Caco-2 (cell line): ENCODE results near the gene TTC32. TPM values are rescaled to one million over a fixed set of nuclear protein-coding genes. Genes with fewer than 3 reads are reported as not detected.

Source experiments
- BruUV-seq: library from RNA; stranded (reverse); fragments of 400-500 nt; replicated peaks from 2 replicates; lab custom pipeline; 2021; lab: Mats Ljungman, UMichigan
- CTCF ChIA-PET: fragments of 300-600 bp; sonication (Branson Sonifier 250); formaldehyde crosslinking; loops from one replicate; lab custom pipeline; 2022; ENCODE audit warnings: antibody characterized with exemption; lab: Charles Lee
- POLR2A ChIA-PET: fragments of 300-600 bp; sonication (Branson Sonifier 250); formaldehyde crosslinking; loops from one replicate; lab custom pipeline; 2022; ENCODE audit warnings: antibody characterized with exemption; lab: Charles Lee
- DNase-seq, 2 experiments: peaks; one replicate each; pipeline versions ENCODE4 v3.0.0 to v3.0.0-alpha.2; 2020 to 2022
- H3K27me3 ChIP-seq: replicated peaks from 2 replicates; pipeline ENCODE4 v1.6.0; 2011; ENCODE audit warnings: low read length; ENCODE audit not compliant: control insufficient read depth, insufficient read depth
- H3K36me3 ChIP-seq: 2 replicates; pipeline ENCODE4 v1.5.1; 2011; ENCODE audit warnings: low read length; ENCODE audit not compliant: control insufficient read depth, insufficient read depth
- H3K4me1 ChIP-seq: fragments of 250-450 bp; sonication (Bioruptor Pico); 2 replicates; pipeline ENCODE4 v1.5.1; 2020; ENCODE audit warnings: mild to moderate bottlenecking
- H3K4me3 ChIP-seq: 2 replicates; pipeline ENCODE4 v1.5.1; 2011; ENCODE audit warnings: low read depth, mild to moderate bottlenecking, control low read depth, low read length
- H3K9me3 ChIP-seq: fragments of 250-450 bp; sonication (Bioruptor Pico); 2 replicates; pipeline ENCODE4 v1.5.1; 2020; ENCODE audit warnings: mild to moderate bottlenecking, moderate library complexity
- H3K27ac Mint-ChIP-seq: one replicate; pipeline ENCODE4 v1.8.0; 2022; ENCODE audit warnings: mixed read lengths; ENCODE audit not compliant: unreplicated experiment
- H3K27me3 Mint-ChIP-seq: one replicate; pipeline ENCODE4 v1.8.0; 2022; ENCODE audit warnings: mixed read lengths; ENCODE audit not compliant: insufficient read depth, unreplicated experiment
- H3K36me3 Mint-ChIP-seq: one replicate; pipeline ENCODE4 v1.8.0; 2022; ENCODE audit warnings: mild to moderate bottlenecking, mixed read lengths; ENCODE audit not compliant: insufficient read depth, unreplicated experiment
- H3K4me1 Mint-ChIP-seq: one replicate; pipeline ENCODE4 v1.8.0; 2022; ENCODE audit warnings: low read depth, mixed read lengths; ENCODE audit not compliant: unreplicated experiment
- H3K4me3 Mint-ChIP-seq: one replicate; pipeline ENCODE4 v1.8.0; 2022; ENCODE audit warnings: mild to moderate bottlenecking, moderate library complexity, mixed read lengths; ENCODE audit not compliant: unreplicated experiment
- H3K9me3 Mint-ChIP-seq: one replicate; pipeline ENCODE4 v1.8.0; 2022; ENCODE audit warnings: mixed read lengths; ENCODE audit not compliant: unreplicated experiment
- intact Hi-C: fragments of 100-400 bp; cut with micrococcal nuclease; formaldehyde crosslinking; loops from one replicate; pipeline ENCODE4 v1.10.0; 2022; ENCODE audit not compliant: unreplicated experiment
- total RNA-seq: library from RNA; stranded (reverse); gene quantifications from 2 replicates; pipeline ENCODE4 v1.2.3, GENCODE V29; 2022
- TF ChIP-seq, protein P1 (sequence below), 2 experiments: fragments of 200-600 bp in 1 of 2; IDR thresholded peaks; 1 replicate in 1 of 2; 2 replicates in 1 of 2; pipeline versions ENCODE4 v1.5.1 to v1.8.0; 2011 to 2022; ENCODE audit warnings: antibody characterized with exemption in 1 of 2, control low read depth in 1 of 2, inconsistent platforms in 1 of 2, low read depth in 1 of 2, low read length in 1 of 2, mild to moderate bottlenecking in 1 of 2, moderate library complexity in 1 of 2; ENCODE audit not compliant: insufficient read depth in 1 of 2, severe bottlenecking in 1 of 2, unreplicated experiment in 1 of 2

The TTC32 gene
- total RNA-seq, 1 experiment from 2014 or later, result 16.8 TPM

DNA sequence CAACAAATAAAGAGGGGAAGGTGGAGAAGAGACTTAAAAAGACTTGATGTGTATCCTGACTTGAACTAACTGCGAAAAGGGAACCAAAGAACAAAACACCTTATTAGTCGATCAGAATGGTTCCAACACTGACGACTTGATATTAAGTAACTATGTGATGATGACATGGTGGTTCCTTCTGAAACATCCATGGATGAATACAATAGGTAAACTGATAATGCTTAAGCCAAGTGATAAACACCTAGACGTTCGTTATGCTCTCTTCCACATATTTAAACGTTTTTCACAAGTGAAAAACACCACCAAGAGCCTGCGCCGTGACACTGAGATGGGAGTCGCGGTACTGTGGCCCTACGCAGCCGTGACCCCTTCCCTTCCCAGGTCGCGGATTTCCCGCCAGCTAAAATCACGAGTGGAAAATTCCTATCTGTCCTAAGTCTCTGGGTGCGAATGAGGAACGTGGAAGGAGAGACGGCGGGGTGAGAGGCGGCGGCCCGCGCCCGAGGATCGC, 797 bp downstream of the TTC32 start:
- intact Hi-C loops, result loop anchor here (2.0 kb wide), 1 partner anchor 32 kb away; no protein-coding TSS in a partner anchor
- H3K4me3 ChIP-seq, result peak overlapping the region; percentile 61
- no peaks in the 10 kb centered on the region for H3K4me1 ChIP-seq
- Mint-ChIP-seq H3K4me1 (peaks cover 12% of the 10 kb centered on the region), H3K9me3 (no peaks in the 10 kb centered on the region), H3K27me3 (no peaks in the 10 kb centered on the region), H3K4me3 (peak overlapping the region; percentile 81), H3K36me3 (peaks cover 21% of the 10 kb centered on the region), H3K27ac (peak overlapping the region; percentile 96)
- H3K36me3 ChIP-seq, result no peaks in the 10 kb centered on the region
- no peaks in the 10 kb centered on the region for H3K27me3 ChIP-seq
- TF ChIP-seq, protein P1, sequence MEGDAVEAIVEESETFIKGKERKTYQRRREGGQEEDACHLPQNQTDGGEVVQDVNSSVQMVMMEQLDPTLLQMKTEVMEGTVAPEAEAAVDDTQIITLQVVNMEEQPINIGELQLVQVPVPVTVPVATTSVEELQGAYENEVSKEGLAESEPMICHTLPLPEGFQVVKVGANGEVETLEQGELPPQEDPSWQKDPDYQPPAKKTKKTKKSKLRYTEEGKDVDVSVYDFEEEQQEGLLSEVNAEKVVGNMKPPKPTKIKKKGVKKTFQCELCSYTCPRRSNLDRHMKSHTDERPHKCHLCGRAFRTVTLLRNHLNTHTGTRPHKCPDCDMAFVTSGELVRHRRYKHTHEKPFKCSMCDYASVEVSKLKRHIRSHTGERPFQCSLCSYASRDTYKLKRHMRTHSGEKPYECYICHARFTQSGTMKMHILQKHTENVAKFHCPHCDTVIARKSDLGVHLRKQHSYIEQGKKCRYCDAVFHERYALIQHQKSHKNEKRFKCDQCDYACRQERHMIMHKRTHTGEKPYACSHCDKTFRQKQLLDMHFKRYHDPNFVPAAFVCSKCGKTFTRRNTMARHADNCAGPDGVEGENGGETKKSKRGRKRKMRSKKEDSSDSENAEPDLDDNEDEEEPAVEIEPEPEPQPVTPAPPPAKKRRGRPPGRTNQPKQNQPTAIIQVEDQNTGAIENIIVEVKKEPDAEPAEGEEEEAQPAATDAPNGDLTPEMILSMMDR (IDR thresholded peaks at IDR 0.05; ENCODE audit: insufficient read depth in 1 of 2, low read depth in 1 of 2, low read length in 1 of 2, severe bottlenecking in 1 of 2, unreplicated experiment in 1 of 2), result no peak
- POLR2A ChIA-PET, result interaction anchor here (0.6 kb wide), 1 partner anchor 32 kb away, joined by 4 read pairs; no protein-coding TSS in a partner anchor
- TSS peak; percentile 47 for BruUV-seq
- H3K9me3 ChIP-seq, result no peaks in the 10 kb centered on the region
- CTCF ChIA-PET, result no interaction called here
- DNase-seq, result no peak

DNA sequence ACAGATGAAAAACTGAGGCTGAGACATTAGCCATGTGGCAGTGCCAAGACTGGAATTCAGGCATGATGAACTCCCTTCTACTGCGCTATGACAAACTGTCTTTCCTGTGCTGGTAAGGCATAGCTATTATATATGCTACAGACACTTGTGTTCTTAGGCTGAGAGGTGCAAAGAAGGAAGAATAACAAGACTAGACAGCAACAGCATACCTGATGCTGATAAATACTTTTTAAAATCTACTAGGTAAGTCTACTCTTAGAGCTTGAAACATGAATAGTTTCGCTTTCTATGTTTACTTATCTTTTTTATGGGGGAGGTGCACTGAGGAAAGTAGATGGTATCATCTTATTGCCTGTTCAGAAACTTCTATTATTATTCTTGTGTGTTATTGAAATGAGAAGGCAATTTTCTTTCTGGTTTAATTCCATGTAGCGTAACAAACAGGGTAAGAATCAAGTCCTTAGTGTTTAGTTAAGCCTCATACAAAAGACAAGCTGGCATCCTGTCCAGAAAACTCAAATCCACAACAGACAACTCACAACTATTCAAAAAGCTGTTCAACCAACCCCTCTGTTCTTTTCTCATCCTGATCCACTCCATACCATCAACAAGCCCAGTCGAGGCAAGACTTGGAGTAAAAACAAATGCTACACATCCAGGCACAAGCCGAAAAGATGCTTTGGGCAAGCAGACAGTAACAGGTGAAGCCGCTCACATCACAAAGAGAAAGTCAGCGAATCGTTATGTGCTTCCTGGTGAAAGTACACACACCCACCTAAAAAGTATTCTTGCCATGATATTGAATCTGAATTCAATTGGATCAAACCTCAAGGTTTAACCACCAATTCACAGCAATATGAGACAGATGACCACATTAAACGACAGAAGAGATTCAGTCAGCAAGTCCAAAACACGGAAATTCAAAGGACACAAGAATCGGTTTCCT, 1.5 kb downstream of the TTC32 start:
- peak overlapping the region; percentile 61 for H3K4me3 ChIP-seq
- no peaks in the 10 kb centered on the region for H3K9me3 ChIP-seq
- TF ChIP-seq, protein P1 (IDR thresholded peaks at IDR 0.05; ENCODE audit: insufficient read depth in 1 of 2, low read depth in 1 of 2, low read length in 1 of 2, severe bottlenecking in 1 of 2, unreplicated experiment in 1 of 2), result no peak
- Mint-ChIP-seq H3K4me1 (peaks cover 12% of the 10 kb centered on the region), H3K36me3 (peaks cover 21% of the 10 kb centered on the region), H3K27ac (peak overlapping the region; percentile 96), H3K9me3 (no peaks in the 10 kb centered on the region), H3K27me3 (no peaks in the 10 kb centered on the region), H3K4me3 (peak overlapping the region; percentile 81)
- H3K27me3 ChIP-seq, result no peaks in the 10 kb centered on the region
- no peaks in the 10 kb centered on the region for H3K4me1 ChIP-seq
- no peaks in the 10 kb centered on the region for H3K36me3 ChIP-seq
- BruUV-seq, result no TSS peak
- intact Hi-C loops, result loop anchor here (2.0 kb wide), 1 partner anchor 33 kb away; no protein-coding TSS in a partner anchor
- no peak for DNase-seq
- POLR2A ChIA-PET, result no interaction called here
- CTCF ChIA-PET, result interaction anchor here (0.6 kb wide), 1 partner anchor 69 kb away, joined by 3 read pairs; no protein-coding TSS in a partner anchor

DNA sequence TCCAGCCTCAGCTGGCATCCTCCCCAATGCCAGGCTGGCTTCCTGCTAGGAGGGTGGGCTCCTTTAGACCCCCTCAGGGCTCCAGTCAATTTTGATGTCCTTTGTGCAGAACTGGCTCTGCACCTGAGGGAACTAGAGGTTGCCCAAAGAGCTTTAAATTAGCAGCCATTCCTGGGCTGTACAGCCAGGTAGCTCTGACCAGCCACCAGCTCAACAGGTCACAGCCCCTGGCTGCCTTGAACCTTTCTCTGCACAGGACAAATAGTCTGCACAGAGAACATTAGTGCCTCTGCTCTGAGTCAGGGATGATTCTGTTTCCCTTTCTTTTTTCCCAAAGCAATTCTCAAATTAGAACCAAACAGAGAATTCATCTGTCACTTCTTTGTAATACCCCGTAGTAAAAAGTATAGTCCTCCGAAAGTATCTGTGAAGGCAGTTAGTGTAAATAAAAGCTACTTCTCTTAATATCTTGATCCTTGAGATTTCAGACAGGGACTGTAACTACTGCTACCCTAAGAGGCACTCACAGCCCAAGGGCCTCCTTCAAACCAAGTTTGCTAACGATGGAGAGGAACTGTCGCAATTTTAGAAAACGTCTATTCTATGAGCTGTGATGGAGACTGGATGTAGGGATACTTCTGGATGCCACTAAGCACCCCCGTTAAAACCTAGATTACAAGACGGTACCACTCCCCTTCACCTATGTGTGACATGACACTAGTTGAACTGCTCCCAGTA, 3.0 kb downstream of the TTC32 start:
- no peaks in the 10 kb centered on the region for H3K9me3 ChIP-seq
- H3K4me1 Mint-ChIP-seq, result peaks cover 12% of the 10 kb centered on the region
- no TSS peak for BruUV-seq
- no peaks in the 10 kb centered on the region for H3K36me3 ChIP-seq
- no peaks in the 10 kb centered on the region for H3K4me1 ChIP-seq
- H3K4me3 Mint-ChIP-seq, result no peak overlapping the region
- DNase-seq, result no peak
- H3K9me3 Mint-ChIP-seq, result no peaks in the 10 kb centered on the region
- POLR2A ChIA-PET, result no interaction called here
- TF ChIP-seq, protein P1 (IDR thresholded peaks at IDR 0.05; ENCODE audit: insufficient read depth in 1 of 2, low read depth in 1 of 2, low read length in 1 of 2, severe bottlenecking in 1 of 2, unreplicated experiment in 1 of 2), result no peak
- H3K27me3 ChIP-seq, result no peaks in the 10 kb centered on the region
- H3K36me3 Mint-ChIP-seq, result peaks cover 21% of the 10 kb centered on the region
- H3K27ac Mint-ChIP-seq, result no peak overlapping the region
- no peaks in the 10 kb centered on the region for H3K27me3 Mint-ChIP-seq
- CTCF ChIA-PET, result interaction anchor here (0.7 kb wide), 1 partner anchor 534 kb away, joined by 3 read pairs; no protein-coding TSS in a partner anchor
- H3K4me3 ChIP-seq, result no peak overlapping the region
- intact Hi-C loops, result no loop called here
